ENCODE data around the gene FANK1.

FANK1 gene

GRCh38 chr10:126034586-126034985 is 138.2 kb downstream of the FANK1 start:
- DNase-seq (ENCODE audit: extremely low spot score), result no peak
- CTCF ChIA-PET, result no interaction called here
- POLR2A ChIA-PET, result no interaction called here
- no peak for TF ChIP-seq TARDBP (IDR thresholded peaks at IDR 0.05)
- TF ChIP-seq PKNOX1 (IDR thresholded peaks at IDR 0.05), result no peak
- no peak for TF ChIP-seq FOXM1 (IDR thresholded peaks at IDR 0.05; ENCODE audit: borderline replicate concordance)
- no peak for TF ChIP-seq SP1 (IDR thresholded peaks at IDR 0.05)
- no peak for TF ChIP-seq L3MBTL2 (conservative IDR thresholded peaks at IDR 0.05)
- TF ChIP-seq FOXA1 (IDR thresholded peaks at IDR 0.05), result no peak
- TF ChIP-seq ZNF384 (IDR thresholded peaks at IDR 0.05), result no peak
- no peak for TF ChIP-seq HDGF (IDR thresholded peaks at IDR 0.05; ENCODE audit: borderline replicate concordance)
- no peak for TF ChIP-seq SUZ12 (IDR thresholded peaks at IDR 0.05)
- no peak for TF ChIP-seq NFRKB (IDR thresholded peaks at IDR 0.05)
- no peak for TF ChIP-seq BHLHE40 (IDR thresholded peaks at IDR 0.05; ENCODE audit: borderline replicate concordance)
- TF ChIP-seq ARNT (IDR thresholded peaks at IDR 0.05), result no peak
- no peak for TF ChIP-seq FOXK2 (IDR thresholded peaks at IDR 0.05)
- no peak for TF ChIP-seq ELF4 (IDR thresholded peaks at IDR 0.05)
- no peak for TF ChIP-seq LEF1 (IDR thresholded peaks at IDR 0.05; ENCODE audit: borderline replicate concordance)
- no peak for TF ChIP-seq CTBP1 (IDR thresholded peaks at IDR 0.05; ENCODE audit: borderline replicate concordance)

- TF ChIP-seq FOXK2 (IDR thresholded peaks at IDR 0.05) (no peak), PKNOX1 (IDR thresholded peaks at IDR 0.05) (no peak), CTBP1 (IDR thresholded peaks at IDR 0.05; ENCODE audit: borderline replicate concordance) (no peak), NFRKB (IDR thresholded peaks at IDR 0.05) (no peak), ARNT (IDR thresholded peaks at IDR 0.05) (no peak), ELF4 (IDR thresholded peaks at IDR 0.05) (no peak), BHLHE40 (IDR thresholded peaks at IDR 0.05; ENCODE audit: borderline replicate concordance) (no peak), SP1 (IDR thresholded peaks at IDR 0.05) (no peak), ZNF384 (IDR thresholded peaks at IDR 0.05) (no peak), FOXM1 (IDR thresholded peaks at IDR 0.05; ENCODE audit: borderline replicate concordance) (no peak), FOXA1 (IDR thresholded peaks at IDR 0.05) (no peak), TARDBP (IDR thresholded peaks at IDR 0.05) (no peak), SUZ12 (IDR thresholded peaks at IDR 0.05) (no peak)
- ChIA-PET POLR2A (no interaction called here), CTCF (no interaction called here)
- DNase-seq (ENCODE audit: extremely low spot score), result no peak
These were observed 140.2 kb downstream of the FANK1 start for GRCh38 chr10:126036515-126036914.

- no peak for TF ChIP-seq ZNF384 (IDR thresholded peaks at IDR 0.05)
- TF ChIP-seq CTBP1 (IDR thresholded peaks at IDR 0.05; ENCODE audit: borderline replicate concordance), result no peak
- TF ChIP-seq NFRKB (IDR thresholded peaks at IDR 0.05), result no peak
- no peak for TF ChIP-seq FOXK2 (IDR thresholded peaks at IDR 0.05)
- no peak for TF ChIP-seq SP1 (IDR thresholded peaks at IDR 0.05)
- TF ChIP-seq LEF1 (IDR thresholded peaks at IDR 0.05; ENCODE audit: borderline replicate concordance), result no peak
- TF ChIP-seq FOXM1 (IDR thresholded peaks at IDR 0.05; ENCODE audit: borderline replicate concordance), result no peak
- TF ChIP-seq SUZ12 (IDR thresholded peaks at IDR 0.05), result no peak
- TF ChIP-seq TARDBP (IDR thresholded peaks at IDR 0.05), result no peak
- no peak for TF ChIP-seq PKNOX1 (IDR thresholded peaks at IDR 0.05)
- no peak for TF ChIP-seq FOXA1 (IDR thresholded peaks at IDR 0.05)
- no peak for TF ChIP-seq ELF4 (IDR thresholded peaks at IDR 0.05)
- no peak for TF ChIP-seq L3MBTL2 (conservative IDR thresholded peaks at IDR 0.05)
- TF ChIP-seq BHLHE40 (IDR thresholded peaks at IDR 0.05; ENCODE audit: borderline replicate concordance), result no peak
- TF ChIP-seq HDGF (IDR thresholded peaks at IDR 0.05; ENCODE audit: borderline replicate concordance), result no peak
- TF ChIP-seq ARNT (IDR thresholded peaks at IDR 0.05), result no peak
- ChIA-PET POLR2A (no interaction called here), CTCF (no interaction called here)
- no peak for DNase-seq (ENCODE audit: extremely low spot score)
These were observed 141.6 kb downstream of the FANK1 start for GRCh38 chr10:126037946-126038345.

GRCh38 chr10:126041117-126041516 is 144.8 kb downstream of the FANK1 start:
- DNase-seq (ENCODE audit: extremely low spot score), result no peak
- CTCF ChIA-PET, result no interaction called here
- POLR2A ChIA-PET, result no interaction called here
- TF ChIP-seq L3MBTL2 (conservative IDR thresholded peaks at IDR 0.05) (no peak), HDGF (IDR thresholded peaks at IDR 0.05; ENCODE audit: borderline replicate concordance) (no peak), PKNOX1 (IDR thresholded peaks at IDR 0.05) (no peak), SUZ12 (IDR thresholded peaks at IDR 0.05) (no peak), FOXA1 (IDR thresholded peaks at IDR 0.05) (no peak), ELF4 (IDR thresholded peaks at IDR 0.05) (no peak), SP1 (IDR thresholded peaks at IDR 0.05) (no peak), ARNT (IDR thresholded peaks at IDR 0.05) (no peak), BHLHE40 (IDR thresholded peaks at IDR 0.05; ENCODE audit: borderline replicate concordance) (no peak), TARDBP (IDR thresholded peaks at IDR 0.05) (no peak), ZNF384 (IDR thresholded peaks at IDR 0.05) (no peak), CTBP1 (IDR thresholded peaks at IDR 0.05; ENCODE audit: borderline replicate concordance) (no peak)

- ChIA-PET POLR2A (no interaction called here), CTCF (no interaction called here)
- no peak for TF ChIP-seq SP1 (IDR thresholded peaks at IDR 0.05)
- no peak for TF ChIP-seq FOXA1 (IDR thresholded peaks at IDR 0.05)
- TF ChIP-seq ELF4 (IDR thresholded peaks at IDR 0.05), result no peak
- no peak for TF ChIP-seq HDGF (IDR thresholded peaks at IDR 0.05; ENCODE audit: borderline replicate concordance)
- no peak for TF ChIP-seq PKNOX1 (IDR thresholded peaks at IDR 0.05)
- TF ChIP-seq NFRKB (IDR thresholded peaks at IDR 0.05), result no peak
- TF ChIP-seq BHLHE40 (IDR thresholded peaks at IDR 0.05; ENCODE audit: borderline replicate concordance), result no peak
- TF ChIP-seq SUZ12 (IDR thresholded peaks at IDR 0.05), result no peak
- TF ChIP-seq FOXK2 (IDR thresholded peaks at IDR 0.05), result no peak
- no peak for TF ChIP-seq ZNF384 (IDR thresholded peaks at IDR 0.05)
- DNase-seq (ENCODE audit: extremely low spot score), result no peak
These were observed 145.5 kb downstream of the FANK1 start for GRCh38 chr10:126041804-126042231.
